Measurements from ENCODE around the gene UROC1.
A peak's percentile ranks its signal among the peaks of the same experiment; 100 is the strongest.

The UROC1 gene

GRCh38 chr3:126478581-126479310 lies 38.8 kb downstream of the UROC1 start:
- no peak for DNase-seq (ENCODE audit: low spot score)

GRCh38 chr3:126477061-126477380 lies 40.6 kb downstream of the UROC1 start:
- no peak for DNase-seq (ENCODE audit: low spot score)

GRCh38 chr3:126476166-126477060 lies 41.2 kb downstream of the UROC1 start:
- no peak for DNase-seq (ENCODE audit: low spot score)

GRCh38 chr3:126475413-126476114 lies 42.0 kb downstream of the UROC1 start, which contains the start of gene ZXDC:
ZXDC (minus strand) TSS chr3:126475891; CDS start chr3:126475865, 26 bp downstream.
- peak; percentile 93 for DNase-seq (ENCODE audit: low spot score)

- DNase-seq (ENCODE audit: low spot score), result peak; percentile 74
These were observed 42.8 kb downstream of the UROC1 start for GRCh38 chr3:126474498-126475412.

GRCh38 chr3:126473292-126474168 lies 44.0 kb downstream of the UROC1 start:
- DNase-seq (ENCODE audit: low spot score), result no peak

GRCh38 chr3:126472277-126473006 lies 45.1 kb downstream of the UROC1 start:
- peak; percentile 67 for DNase-seq (ENCODE audit: low spot score)

- DNase-seq (ENCODE audit: low spot score), result no peak
These were observed 48.1 kb downstream of the UROC1 start for GRCh38 chr3:126469479-126469878.

GRCh38 chr3:126468028-126468891 lies 49.3 kb downstream of the UROC1 start:
- no peak for DNase-seq (ENCODE audit: low spot score)

- no peak for DNase-seq (ENCODE audit: low spot score)
These were observed 50.0 kb downstream of the UROC1 start for GRCh38 chr3:126467611-126467955.

GRCh38 chr3:126466886-126467610 lies 50.5 kb downstream of the UROC1 start:
- DNase-seq (ENCODE audit: low spot score), result no peak

GRCh38 chr3:126465928-126466544 lies 51.5 kb downstream of the UROC1 start:
- DNase-seq (ENCODE audit: low spot score), result no peak

- DNase-seq (ENCODE audit: low spot score), result no peak
These were observed 52.6 kb downstream of the UROC1 start for GRCh38 chr3:126464997-126465396.

GRCh38 chr3:126464494-126464893 lies 53.1 kb downstream of the UROC1 start:
- DNase-seq (ENCODE audit: low spot score), result no peak

GRCh38 chr3:126464093-126464492 lies 53.5 kb downstream of the UROC1 start:
- DNase-seq (ENCODE audit: low spot score), result no peak

- DNase-seq (ENCODE audit: low spot score), result no peak
These were observed 54.1 kb downstream of the UROC1 start for GRCh38 chr3:126463521-126463920.

GRCh38 chr3:126461450-126462070 lies 56.0 kb downstream of the UROC1 start:
- no peak for DNase-seq (ENCODE audit: low spot score)

All from RKO (cell line).